DND-41 (cell line): ENCODE results near the gene NPHP4.

Experiments
- ATAC-seq: fragments of 200-7000 bp; cut with Tn5 transposase; 3 replicates; pipeline ENCODE4 v1.9.1; 2021; ENCODE audit warnings: low read depth; ENCODE audit not compliant: insufficient read depth
- DNase-seq: peaks from one replicate; pipeline ENCODE4 v3.0.0-alpha.2; 2020
- H2AFZ ChIP-seq: 2 replicates; pipeline ENCODE4 v1.6.0; 2012; ENCODE audit warnings: low read depth, low read length
- H3K27ac ChIP-seq: 2 replicates; pipeline ENCODE4 v1.5.1; 2012; ENCODE audit warnings: low read length, inconsistent platforms
- H3K27me3 ChIP-seq: fragments of 200-600 bp; sonication (generic); 2 replicates; pipeline ENCODE4 v1.6.0; 2012; ENCODE audit warnings: low read length, mild to moderate bottlenecking, inconsistent platforms; ENCODE audit not compliant: insufficient read depth, poor library complexity
- H3K36me3 ChIP-seq: 2 replicates; pipeline ENCODE4 v1.5.1; 2012; ENCODE audit warnings: low read length, inconsistent platforms; ENCODE audit not compliant: insufficient read depth
- H3K4me1 ChIP-seq: 2 replicates; pipeline ENCODE4 v1.5.1; 2012; ENCODE audit warnings: mild to moderate bottlenecking, low read length; ENCODE audit not compliant: insufficient read depth
- H3K4me2 ChIP-seq: 2 replicates; pipeline ENCODE4 v1.6.0; 2012; ENCODE audit warnings: mild to moderate bottlenecking, moderate library complexity, low read length, inconsistent platforms; ENCODE audit not compliant: insufficient read depth
- H3K4me3 ChIP-seq, 2 experiments: fragments of 200-600 bp in 1 of 2; shearing (Covaris generic) in 1 of 2; 2 replicates each; pipeline ENCODE4 v1.5.1; 2012 to 2016; ENCODE audit warnings: inconsistent platforms in 2 of 2, low read length in 2 of 2, mild to moderate bottlenecking in 2 of 2, low read depth in 1 of 2, moderate library complexity in 1 of 2
- H3K79me2 ChIP-seq: 2 replicates; pipeline ENCODE4 v1.6.0; 2012; ENCODE audit warnings: low read length, inconsistent platforms; ENCODE audit not compliant: insufficient read depth
- H3K9ac ChIP-seq: 2 replicates; pipeline ENCODE4 v1.6.0; 2012; ENCODE audit warnings: low read depth, mild to moderate bottlenecking, inconsistent platforms, low read length, moderate library complexity
- H3K9me3 ChIP-seq: 2 replicates; pipeline ENCODE4 v1.5.1; 2012; ENCODE audit warnings: low read length, moderate library complexity, mild to moderate bottlenecking, inconsistent platforms; ENCODE audit not compliant: insufficient read depth, severe bottlenecking
- H4K20me1 ChIP-seq: 2 replicates; pipeline ENCODE4 v1.6.0; 2012; ENCODE audit warnings: low read length; ENCODE audit not compliant: insufficient read depth
- CTCF ChIP-seq: IDR thresholded peaks from 2 replicates; pipeline ENCODE4 v1.5.1; 2012; ENCODE audit warnings: borderline replicate concordance, low read length, moderate library complexity, mild to moderate bottlenecking; ENCODE audit not compliant: poor library complexity, severe bottlenecking; ENCODE audit errors: extremely low read depth
- EZH2 ChIP-seq: IDR thresholded peaks from 3 replicates; pipeline ENCODE4 v1.6.1; 2012; ENCODE audit warnings: borderline replicate concordance, low read depth, mild to moderate bottlenecking, moderate library complexity, low read length, inconsistent platforms; ENCODE audit not compliant: severe bottlenecking

The NPHP4 gene

GRCh38 chr1:5978452-5978851 lies 13.8 kb downstream of the NPHP4 start:
- DNase-seq: no peak
- no peak overlapping the region for H3K4me2 ChIP-seq
- H3K27ac ChIP-seq: no peak overlapping the region
- peaks cover 7% of the 10 kb centered on the region; the same call in 1 of the 2 replicates for H4K20me1 ChIP-seq
- TF ChIP-seq CTCF (no peak), EZH2 (no peak)
- no peak for ATAC-seq
- no peaks in the 10 kb centered on the region for H3K9me3 ChIP-seq
- H3K4me1 ChIP-seq: peaks cover 40% of the 10 kb centered on the region
- H3K36me3 ChIP-seq: peaks cover 43% of the 10 kb centered on the region
- no peak overlapping the region for H2AFZ ChIP-seq
- no peaks in the 10 kb centered on the region for H3K27me3 ChIP-seq
- H3K9ac ChIP-seq: no peak overlapping the region
- no peak overlapping the region for H3K4me3 ChIP-seq
- H3K79me2 ChIP-seq: peaks cover 12% of the 10 kb centered on the region

- Histone ChIP-seq H3K9me3 (no peaks in the 10 kb centered on the region), H3K4me1 (peaks cover 40% of the 10 kb centered on the region), H3K27ac (peak overlapping the region; percentile 94), H2AFZ (no peak overlapping the region), H3K4me3 (no peak overlapping the region), H3K4me2 (no peak overlapping the region), H3K27me3 (no peaks in the 10 kb centered on the region), H3K79me2 (peaks cover 16% of the 10 kb centered on the region), H3K36me3 (peaks cover 43% of the 10 kb centered on the region), H4K20me1 (peaks cover 7% of the 10 kb centered on the region; the same call in 1 of the 2 replicates), H3K9ac (no peak overlapping the region)
- no peak for ATAC-seq
- no peak for DNase-seq
- TF ChIP-seq CTCF (no peak), EZH2 (no peak)
Observed at GRCh38 chr1:5977494-5978444, 14.5 kb downstream of the NPHP4 start.

- TF ChIP-seq CTCF (no peak), EZH2 (no peak)
- H3K79me2 ChIP-seq: peaks cover 21% of the 10 kb centered on the region
- DNase-seq: no peak
- H3K4me3 ChIP-seq: no peak overlapping the region
- H3K27ac ChIP-seq: peak overlapping the region; percentile 94
- H3K4me2 ChIP-seq: 0 out of 2 replicates have a peak overlapping the region, but pooled peaks have one; percentile 56
- no peaks in the 10 kb centered on the region for H3K9me3 ChIP-seq
- no peak overlapping the region for H2AFZ ChIP-seq
- H3K9ac ChIP-seq: peak overlapping the region; percentile 49
- H4K20me1 ChIP-seq: 0 out of 2 replicates have a peak, but pooled peaks cover 7% of the 10 kb centered on the region
- ATAC-seq: no peak
- H3K27me3 ChIP-seq: no peaks in the 10 kb centered on the region
- peaks cover 39% of the 10 kb centered on the region for H3K36me3 ChIP-seq
- H3K4me1 ChIP-seq: peaks cover 40% of the 10 kb centered on the region
Observed at GRCh38 chr1:5976726-5977493, 15.3 kb downstream of the NPHP4 start.
